GM12878 (cell line): Measurements from ENCODE around the gene CNNM2.
"Not testable (repeated sequence)": the region's sequence is repeated elsewhere in the genome, so short reads cannot be mapped to it uniquely, and the experiment has no call there.

Experiments used
- POLR2A ChIP-seq: IDR thresholded peaks from 2 replicates; pipeline ENCODE4 v1.6.1; 2011; ENCODE audit warnings: low read depth, mild to moderate bottlenecking, low read length
- POLR2AphosphoS5 ChIP-seq: IDR thresholded peaks from 2 replicates; pipeline ENCODE4 v1.6.1; 2011; ENCODE audit warnings: mild to moderate bottlenecking, low read length, inconsistent platforms
- RAD21 ChIP-seq: IDR thresholded peaks from 2 replicates; pipeline ENCODE4 v1.6.1; 2011; ENCODE audit warnings: mild to moderate bottlenecking, low read depth, low read length, moderate library complexity; ENCODE audit not compliant: insufficient read depth
- SP1 ChIP-seq: IDR thresholded peaks from one replicate; pipeline ENCODE4 v1.6.1; 2011; ENCODE audit warnings: low read depth, low read length
- TF ChIP-seq, protein P1 (sequence below), 3 experiments: IDR thresholded peaks in 2 of 3; conservative IDR thresholded peaks in 1 of 3; 2 replicates each; pipeline ENCODE4 v1.5.1; 2011; ENCODE audit warnings: low read depth in 3 of 3, low read length in 3 of 3, mild to moderate bottlenecking in 3 of 3, control low read depth in 2 of 3, moderate library complexity in 2 of 3, inconsistent platforms in 1 of 3, mixed read lengths in 1 of 3; ENCODE audit not compliant: control insufficient read depth in 2 of 3, insufficient read depth in 1 of 3; ENCODE audit errors: extremely low read depth in 1 of 3

DNA sequence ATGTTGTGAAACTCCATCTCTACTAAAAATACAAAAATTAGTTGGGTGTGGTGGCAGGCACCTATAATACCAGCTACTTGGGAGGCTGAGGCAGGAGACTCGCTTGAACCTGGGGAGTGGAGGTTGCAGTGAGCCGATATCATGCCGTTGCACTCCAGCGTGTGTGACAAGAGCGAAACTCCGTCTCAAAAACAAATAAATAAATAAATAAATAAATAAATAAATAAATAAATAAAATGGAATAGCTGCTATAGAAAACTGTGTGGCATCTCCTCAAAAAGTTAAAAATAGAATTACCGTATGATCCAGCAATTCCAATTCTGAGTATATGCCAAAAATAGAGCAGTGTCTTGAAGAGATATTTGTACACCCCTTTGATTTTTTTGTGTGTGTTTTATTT lies 82.0 kb downstream of the CNNM2 start:
- not testable (repeated sequence) for TF ChIP-seq SP1, POLR2AphosphoS5, RAD21, POLR2A
- TF ChIP-seq, protein P1, sequence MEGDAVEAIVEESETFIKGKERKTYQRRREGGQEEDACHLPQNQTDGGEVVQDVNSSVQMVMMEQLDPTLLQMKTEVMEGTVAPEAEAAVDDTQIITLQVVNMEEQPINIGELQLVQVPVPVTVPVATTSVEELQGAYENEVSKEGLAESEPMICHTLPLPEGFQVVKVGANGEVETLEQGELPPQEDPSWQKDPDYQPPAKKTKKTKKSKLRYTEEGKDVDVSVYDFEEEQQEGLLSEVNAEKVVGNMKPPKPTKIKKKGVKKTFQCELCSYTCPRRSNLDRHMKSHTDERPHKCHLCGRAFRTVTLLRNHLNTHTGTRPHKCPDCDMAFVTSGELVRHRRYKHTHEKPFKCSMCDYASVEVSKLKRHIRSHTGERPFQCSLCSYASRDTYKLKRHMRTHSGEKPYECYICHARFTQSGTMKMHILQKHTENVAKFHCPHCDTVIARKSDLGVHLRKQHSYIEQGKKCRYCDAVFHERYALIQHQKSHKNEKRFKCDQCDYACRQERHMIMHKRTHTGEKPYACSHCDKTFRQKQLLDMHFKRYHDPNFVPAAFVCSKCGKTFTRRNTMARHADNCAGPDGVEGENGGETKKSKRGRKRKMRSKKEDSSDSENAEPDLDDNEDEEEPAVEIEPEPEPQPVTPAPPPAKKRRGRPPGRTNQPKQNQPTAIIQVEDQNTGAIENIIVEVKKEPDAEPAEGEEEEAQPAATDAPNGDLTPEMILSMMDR (IDR thresholded peaks at IDR 0.05 in 2 of 3, conservative IDR thresholded peaks at IDR 0.05 in 1 of 3; ENCODE audit: control insufficient read depth in 2 of 3, extremely low read depth in 1 of 3, insufficient read depth in 1 of 3, low read depth in 3 of 3, low read length in 3 of 3): not testable (repeated sequence)
